GM18507 (cell line): ENCODE measurements around the gene PTPRB.
A peak's percentile ranks its signal among the peaks of the same experiment; 100 is the strongest.

ENCODE experiments used
- DNase-seq: peaks from one replicate; pipeline ENCODE4 v3.0.0; 2011; ENCODE audit warnings: low read depth; ENCODE audit not compliant: insufficient read length; ENCODE audit errors: extremely low spot score
- FAIRE-seq: peaks from 2 replicates; lab custom pipeline; 2011; peaks lifted over from hg19 to GRCh38; lab: Jason Lieb, UNC

The PTPRB gene

GRCh38 chr12:70605976-70606375, 31.3 kb downstream of the PTPRB start:
- FAIRE-seq (no peak), DNase-seq (no peak)

GRCh38 chr12:70604662-70605061, 32.6 kb downstream of the PTPRB start:
- no peak for FAIRE-seq
- no peak for DNase-seq

- DNase-seq (no peak), FAIRE-seq (no peak)
These were observed 34.2 kb downstream of the PTPRB start for GRCh38 chr12:70603044-70603443.

- DNase-seq, result no peak
- FAIRE-seq, result no peak
These were observed 38.6 kb downstream of the PTPRB start for GRCh38 chr12:70598467-70599193.

GRCh38 chr12:70592664-70593063, 44.6 kb downstream of the PTPRB start:
- no peak for DNase-seq
- FAIRE-seq, result no peak

GRCh38 chr12:70590549-70591226, 46.5 kb downstream of the PTPRB start:
- DNase-seq (no peak), FAIRE-seq (no peak)

- DNase-seq (peak; percentile 17), FAIRE-seq (peak; percentile 73)
These were observed 47.2 kb downstream of the PTPRB start for GRCh38 chr12:70590051-70590450.

GRCh38 chr12:70584332-70584731, 52.9 kb downstream of the PTPRB start:
- DNase-seq (no peak), FAIRE-seq (no peak)

GRCh38 chr12:70583251-70583650, 54.0 kb downstream of the PTPRB start:
- FAIRE-seq (no peak), DNase-seq (no peak)

GRCh38 chr12:70581208-70581607, 56.0 kb downstream of the PTPRB start:
- DNase-seq (no peak), FAIRE-seq (no peak)

GRCh38 chr12:70577283-70577634, 60.0 kb downstream of the PTPRB start:
- FAIRE-seq (no peak), DNase-seq (no peak)

GRCh38 chr12:70576341-70577282, 60.6 kb downstream of the PTPRB start:
- peak; percentile 84 for FAIRE-seq

GRCh38 chr12:70571705-70572268, 65.4 kb downstream of the PTPRB start:
- FAIRE-seq, result no peak
- no peak for DNase-seq

More at GRCh38 chr12:70576341-70577282, 60.6 kb downstream of the PTPRB start:
- peak; percentile 4 for DNase-seq

GRCh38 chr12:70571029-70571428, 66.2 kb downstream of the PTPRB start:
- no peak for FAIRE-seq
- no peak for DNase-seq

- no peak for DNase-seq
- no peak for FAIRE-seq
These were observed 75.7 kb downstream of the PTPRB start for GRCh38 chr12:70561550-70561949.

- DNase-seq (no peak), FAIRE-seq (no peak)
These were observed 76.6 kb downstream of the PTPRB start for GRCh38 chr12:70560671-70561070.

GRCh38 chr12:70559390-70559789, 77.8 kb downstream of the PTPRB start:
- DNase-seq, result no peak
- FAIRE-seq, result no peak

- DNase-seq (no peak), FAIRE-seq (no peak)
These were observed 79.5 kb downstream of the PTPRB start for GRCh38 chr12:70557583-70558191.

- FAIRE-seq (no peak), DNase-seq (no peak)
These were observed 80.9 kb downstream of the PTPRB start for GRCh38 chr12:70556179-70556869.
